ENCODE data around the gene PTPRZ1. TPM values are rescaled to one million over a fixed set of nuclear protein-coding genes. Genes with fewer than 3 reads are reported as not detected.

PTPRZ1 gene
- total and polyA plus RNA-seq, 2 of the 13 experiments (the other 11 are each of a cell fraction or from before 2014, with no cell fraction given): not detected

GRCh38 chr7:121837462-121837861 lies 35.5 kb upstream of the PTPRZ1 start:
- 0% methylated on average over 1 of the region's 1 CpG for WGBS (ENCODE audit: low lambda C conversion rate)
- Histone ChIP-seq H3K27me3 (ENCODE audit: control insufficient read depth in 1 of 2, insufficient read depth in 2 of 2, low read length in 2 of 2) (no peaks in the 10 kb centered on the region), H3K79me2 (ENCODE audit: insufficient read depth, low read length) (no peaks in the 10 kb centered on the region)

More at GRCh38 chr7:121837462-121837861, 35.5 kb upstream of the PTPRZ1 start:
- Histone ChIP-seq H3K4me1 (ENCODE audit: insufficient read depth, low read length) (no peaks in the 10 kb centered on the region), H3K4me3 (replicated peaks in 1 of 3; ENCODE audit: insufficient read depth in 1 of 3, low read depth in 2 of 3, low read length in 3 of 3) (no peak overlapping the region), H2AFZ (ENCODE audit: low read length) (no peak overlapping the region), H3K27ac (ENCODE audit: extremely low read length, insufficient read depth, low read length) (no peak overlapping the region), H3K9ac (ENCODE audit: insufficient read depth, low read depth, low read length) (no peak overlapping the region), H3K9me3 (ENCODE audit: low read length) (no peaks in the 10 kb centered on the region), H3K4me2 (ENCODE audit: low read depth, low read length) (no peak overlapping the region), H3K36me3 (replicated peaks in 1 of 2; ENCODE audit: control insufficient read depth in 1 of 2, insufficient read depth in 2 of 2, low read length in 2 of 2) (no peaks in the 10 kb centered on the region), H4K20me1 (ENCODE audit: insufficient read depth, low read length) (no peaks in the 10 kb centered on the region)
- intact Hi-C loops (cut with micrococcal nuclease; ENCODE audit: unreplicated experiment): no loop called here
- FAIRE-seq (no peak), ATAC-seq (no peak), DNase-seq (ENCODE audit: low spot score) (no peak)
- ChIA-PET CTCF (ENCODE audit: low intra/inter-chr PET ratio, low total read pairs) (no interaction called here), POLR2A (no interaction called here)
- in situ Hi-C loops (cut with HindIII; ENCODE audit: extremely low pct_ligation_motif_present, low pct_unique_long_range_greater_than_20kb): no loop called here
- TF ChIP-seq MEIS2 (CRISPR knock-in tag; IDR thresholded peaks at IDR 0.05) (no peak), ZNF615 (CRISPR knock-in tag; IDR thresholded peaks at IDR 0.05; ENCODE audit: borderline replicate concordance) (no peak), ZNF329 (CRISPR knock-in tag; IDR thresholded peaks at IDR 0.05; ENCODE audit: low read depth) (no peak), ZBTB4 (CRISPR knock-in tag; IDR thresholded peaks at IDR 0.05; ENCODE audit: borderline replicate concordance) (no peak), CEBPB (IDR thresholded peaks at IDR 0.05; ENCODE audit: borderline replicate concordance, low read depth, low read length) (no peak), TSC22D2 (CRISPR knock-in tag; IDR thresholded peaks at IDR 0.05; ENCODE audit: borderline replicate concordance) (no peak), SOX6 (IDR thresholded peaks at IDR 0.05) (no peak), SOX6 (CRISPR knock-in tag; IDR thresholded peaks at IDR 0.05) (no peak), KLF6 (CRISPR knock-in tag; IDR thresholded peaks at IDR 0.05) (no peak), CREB3 (CRISPR knock-in tag; IDR thresholded peaks at IDR 0.05) (no peak), ZNF543 (CRISPR knock-in tag; IDR thresholded peaks at IDR 0.05) (no peak)
- BruUV-seq (replicated peaks): no TSS peak
